Fibroblast of lung (primary cell): ENCODE measurements around the gene TECPR2.

Experiments used
- EZH2 ChIP-seq: IDR thresholded peaks from 2 replicates; pipeline ENCODE4 v1.5.1; 2012; ENCODE audit warnings: low read length, control low read depth, mild to moderate bottlenecking; ENCODE audit errors: missing control alignments
- TF ChIP-seq, protein P1 (sequence below), 2 donors: IDR thresholded peaks in 1 of 2; conservative IDR thresholded peaks in 1 of 2; 1 replicate in 1 of 2; 2 replicates in 1 of 2; pipeline ENCODE4 v1.5.1; 2011 to 2012; ENCODE audit warnings: low read length in 2 of 2, control low read depth in 1 of 2, inconsistent platforms in 1 of 2, low read depth in 1 of 2, mild to moderate bottlenecking in 1 of 2

DNA sequence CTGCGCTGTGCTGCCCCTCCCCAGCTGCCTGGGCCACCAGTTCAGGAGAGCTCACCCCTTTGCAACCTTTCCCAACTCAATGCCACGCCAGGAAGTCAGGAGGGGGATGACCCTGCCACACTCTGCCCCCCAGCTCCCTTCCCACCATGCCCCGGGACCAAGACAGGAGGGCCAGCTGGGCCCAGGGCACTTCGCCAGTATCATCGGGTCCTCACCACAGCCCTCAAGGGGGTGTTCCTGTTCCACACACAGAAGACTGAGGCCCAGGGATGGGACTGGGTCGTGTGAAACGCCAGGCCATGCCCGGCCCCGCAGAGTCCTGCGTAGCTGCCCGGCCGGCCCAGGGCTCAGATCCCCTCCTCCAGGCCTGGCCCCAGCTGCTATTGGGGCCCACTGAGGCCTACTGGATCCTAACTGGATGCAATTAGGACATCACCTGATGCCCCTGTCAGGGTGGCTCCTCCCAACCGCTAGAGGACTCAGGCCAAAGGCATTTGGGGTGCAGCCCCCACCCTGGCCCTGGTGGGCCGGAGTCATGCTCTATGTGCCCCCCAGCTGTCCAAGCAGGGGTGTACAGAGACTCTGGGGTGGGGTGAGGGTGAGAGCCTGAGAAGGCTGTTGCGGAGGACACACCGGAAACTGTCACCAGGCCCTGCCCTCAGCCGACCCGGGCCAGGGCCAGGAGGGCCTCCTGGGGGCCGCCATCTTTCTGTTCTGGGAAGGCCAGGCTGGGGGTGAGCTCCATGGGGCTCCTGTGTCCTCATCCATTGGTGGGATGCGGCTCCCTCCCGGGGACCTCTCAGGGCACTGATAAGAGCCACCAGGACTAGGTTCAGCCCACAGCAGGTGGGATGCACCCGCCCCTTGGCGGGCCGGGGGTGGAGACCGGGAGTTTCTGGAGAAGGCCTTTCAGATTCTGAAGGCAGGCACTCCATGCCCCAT, 176.1 kb downstream of the TECPR2 start:
- TF ChIP-seq, protein P1, sequence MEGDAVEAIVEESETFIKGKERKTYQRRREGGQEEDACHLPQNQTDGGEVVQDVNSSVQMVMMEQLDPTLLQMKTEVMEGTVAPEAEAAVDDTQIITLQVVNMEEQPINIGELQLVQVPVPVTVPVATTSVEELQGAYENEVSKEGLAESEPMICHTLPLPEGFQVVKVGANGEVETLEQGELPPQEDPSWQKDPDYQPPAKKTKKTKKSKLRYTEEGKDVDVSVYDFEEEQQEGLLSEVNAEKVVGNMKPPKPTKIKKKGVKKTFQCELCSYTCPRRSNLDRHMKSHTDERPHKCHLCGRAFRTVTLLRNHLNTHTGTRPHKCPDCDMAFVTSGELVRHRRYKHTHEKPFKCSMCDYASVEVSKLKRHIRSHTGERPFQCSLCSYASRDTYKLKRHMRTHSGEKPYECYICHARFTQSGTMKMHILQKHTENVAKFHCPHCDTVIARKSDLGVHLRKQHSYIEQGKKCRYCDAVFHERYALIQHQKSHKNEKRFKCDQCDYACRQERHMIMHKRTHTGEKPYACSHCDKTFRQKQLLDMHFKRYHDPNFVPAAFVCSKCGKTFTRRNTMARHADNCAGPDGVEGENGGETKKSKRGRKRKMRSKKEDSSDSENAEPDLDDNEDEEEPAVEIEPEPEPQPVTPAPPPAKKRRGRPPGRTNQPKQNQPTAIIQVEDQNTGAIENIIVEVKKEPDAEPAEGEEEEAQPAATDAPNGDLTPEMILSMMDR (conservative IDR thresholded peaks at IDR 0.05 in 1 of 2, IDR thresholded peaks at IDR 0.05 in 1 of 2; ENCODE audit: low read depth in 1 of 2, low read length in 2 of 2), result no peak
- TF ChIP-seq EZH2, result no peak
